K562 (cell line): ENCODE measurements around the gene TPSAB1. TPM values are rescaled to one million over a fixed set of nuclear protein-coding genes. Genes with fewer than 3 reads are reported as not detected.
A peak's percentile ranks its signal among the peaks of the same experiment; 100 is the strongest.

Experiments used
- ATF7 ChIP-seq: fragments of 450-650 bp; IDR thresholded peaks from 2 replicates; pipeline ENCODE4 v1.7.1; 2014; ENCODE audit warnings: mild to moderate bottlenecking, moderate library complexity
- COPS2 ChIP-seq: fragments of 450-650 bp; conservative IDR thresholded peaks from 2 replicates; pipeline ENCODE4 v1.6.1; 2016; ENCODE audit warnings: mild to moderate bottlenecking, moderate library complexity
- EGR1 ChIP-seq: fragments of 450-650 bp; conservative IDR thresholded peaks from 2 replicates; pipeline ENCODE4 v1.6.1; 2017; ENCODE audit warnings: mild to moderate bottlenecking
- NR2C2 ChIP-seq, 2 experiments: fragments of 200-800 bp in 1 of 2; sonication (Bioruptor generic) in 1 of 2; sonication (generic) in 1 of 2; formaldehyde crosslinking in 1 of 2; IDR thresholded peaks; 2 replicates each; pipeline versions ENCODE4 v1.6.1 to v1.8.0; 2016 to 2022; ENCODE audit warnings: mild to moderate bottlenecking in 1 of 2, missing compliant biosample characterization in 1 of 2, missing genetic modification characterization in 1 of 2, missing genetic modification reagents in 1 of 2
- PHF8 ChIP-seq: fragments of 200-600 bp; sonication (generic); IDR thresholded peaks from 2 replicates; pipeline ENCODE4 v1.6.1; 2012; ENCODE audit warnings: mixed run types, mild to moderate bottlenecking, inconsistent platforms, low read length, moderate library complexity, borderline replicate concordance
- ZBTB33 ChIP-seq: sonication (generic); formaldehyde crosslinking; IDR thresholded peaks from 2 replicates; pipeline ENCODE4 v1.8.1; 2023; ENCODE audit warnings: mild to moderate bottlenecking, missing genetic modification reagents
- ZFX ChIP-seq: sonication (generic); formaldehyde crosslinking; IDR thresholded peaks from 2 replicates; pipeline ENCODE4 v1.8.0; 2022; ENCODE audit warnings: mild to moderate bottlenecking, missing genetic modification reagents, moderate library complexity
- polyA plus RNA-seq, 8 experiments: library from polyadenylated mRNA; depleted of rRNA in 4 of 8; stranded (reverse) in 5 of 8; unstranded in 3 of 8; fragments of >200 nt; fragmentation: Nextera tagmentation in 2 of 8; fragmentation: Illumina TruSeq in 1 of 8; extraction: Ambion mirVana in 2 of 8; extraction: Trizol in 1 of 8; gene quantifications; 2 replicates each; pipeline versions ENCODE4 v1.2.1 to v1.2.3, GENCODE V29; 2011 to 2014; ENCODE audit warnings: inconsistent platforms in 1 of 8, missing spikeins in 1 of 8
- total RNA-seq, 7 experiments: library from RNA; depleted of rRNA in 6 of 7; stranded (reverse); fragments of >200 nt in 6 of 7; fragmentation: Illumina TruSeq in 2 of 7; extraction: Trizol in 2 of 7; gene quantifications; 2 replicates each; pipeline versions ENCODE4 v1.2.1 to v1.2.3, GENCODE V29; 2011 to 2021; ENCODE audit warnings: low replicate concordance in 1 of 7
- TF ChIP-seq, protein P1 (sequence below): fragments of 450-650 bp; IDR thresholded peaks from 2 replicates; pipeline ENCODE4 v1.6.1; 2016; ENCODE audit warnings: mild to moderate bottlenecking, moderate library complexity

Gene TPSAB1
- total and polyA plus RNA-seq, 9 of the 15 experiments (the other 6 are each of a cell fraction or from before 2014, with no cell fraction given), result not detected

DNA sequence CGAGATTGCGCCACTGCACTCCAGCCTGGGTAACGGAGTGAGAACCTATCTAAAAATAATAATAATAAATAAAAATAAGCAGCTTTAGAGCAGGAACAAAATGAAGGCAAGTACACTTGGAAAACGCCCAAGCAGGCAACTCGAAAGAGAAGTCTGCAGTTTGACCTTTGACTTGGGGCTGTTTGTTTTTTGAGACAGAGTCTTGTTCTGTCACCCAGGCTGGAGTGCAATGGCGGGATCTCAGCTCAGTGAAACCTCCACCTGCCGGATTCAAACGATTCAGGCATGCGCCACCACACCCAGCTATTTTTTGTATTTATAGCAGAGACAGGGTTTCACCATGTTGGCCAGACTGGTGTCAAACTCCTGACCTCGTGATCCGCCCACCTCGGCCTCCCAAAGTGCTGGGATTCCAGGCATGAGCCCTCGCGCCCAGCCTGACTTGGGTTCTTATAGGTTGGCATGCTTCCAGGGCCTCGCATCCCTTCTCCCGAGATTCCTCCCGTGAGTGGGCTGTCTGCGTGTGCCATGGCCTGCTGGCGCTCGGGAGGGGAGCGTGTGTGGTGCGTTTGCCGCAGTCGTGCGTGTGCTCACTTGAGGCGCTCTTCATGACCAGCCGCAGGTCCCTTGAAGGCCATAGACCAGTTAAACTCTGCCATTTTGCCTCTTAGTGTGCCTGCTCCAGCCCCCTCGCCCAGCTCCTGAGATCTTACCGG lies 50.5 kb downstream of the TPSAB1 start (continued):
- TF ChIP-seq ATF7 (no peak), EGR1 (peak; percentile 31; the same call in 1 of the 2 replicates), PHF8 (no peak), NR2C2 (CRISPR knock-in tag; IDR thresholded peaks at IDR 0.05) (peak; percentile 58; the same call in 1 of the 2 replicates), NR2C2 (tag; IDR thresholded peaks at IDR 0.05) (peak; percentile 79), ZBTB33 (peak; percentile 90), ZFX (CRISPR knock-in tag) (peak; percentile 42; the same call in 1 of the 2 replicates), COPS2 (no peak)
- TF ChIP-seq, protein P1, sequence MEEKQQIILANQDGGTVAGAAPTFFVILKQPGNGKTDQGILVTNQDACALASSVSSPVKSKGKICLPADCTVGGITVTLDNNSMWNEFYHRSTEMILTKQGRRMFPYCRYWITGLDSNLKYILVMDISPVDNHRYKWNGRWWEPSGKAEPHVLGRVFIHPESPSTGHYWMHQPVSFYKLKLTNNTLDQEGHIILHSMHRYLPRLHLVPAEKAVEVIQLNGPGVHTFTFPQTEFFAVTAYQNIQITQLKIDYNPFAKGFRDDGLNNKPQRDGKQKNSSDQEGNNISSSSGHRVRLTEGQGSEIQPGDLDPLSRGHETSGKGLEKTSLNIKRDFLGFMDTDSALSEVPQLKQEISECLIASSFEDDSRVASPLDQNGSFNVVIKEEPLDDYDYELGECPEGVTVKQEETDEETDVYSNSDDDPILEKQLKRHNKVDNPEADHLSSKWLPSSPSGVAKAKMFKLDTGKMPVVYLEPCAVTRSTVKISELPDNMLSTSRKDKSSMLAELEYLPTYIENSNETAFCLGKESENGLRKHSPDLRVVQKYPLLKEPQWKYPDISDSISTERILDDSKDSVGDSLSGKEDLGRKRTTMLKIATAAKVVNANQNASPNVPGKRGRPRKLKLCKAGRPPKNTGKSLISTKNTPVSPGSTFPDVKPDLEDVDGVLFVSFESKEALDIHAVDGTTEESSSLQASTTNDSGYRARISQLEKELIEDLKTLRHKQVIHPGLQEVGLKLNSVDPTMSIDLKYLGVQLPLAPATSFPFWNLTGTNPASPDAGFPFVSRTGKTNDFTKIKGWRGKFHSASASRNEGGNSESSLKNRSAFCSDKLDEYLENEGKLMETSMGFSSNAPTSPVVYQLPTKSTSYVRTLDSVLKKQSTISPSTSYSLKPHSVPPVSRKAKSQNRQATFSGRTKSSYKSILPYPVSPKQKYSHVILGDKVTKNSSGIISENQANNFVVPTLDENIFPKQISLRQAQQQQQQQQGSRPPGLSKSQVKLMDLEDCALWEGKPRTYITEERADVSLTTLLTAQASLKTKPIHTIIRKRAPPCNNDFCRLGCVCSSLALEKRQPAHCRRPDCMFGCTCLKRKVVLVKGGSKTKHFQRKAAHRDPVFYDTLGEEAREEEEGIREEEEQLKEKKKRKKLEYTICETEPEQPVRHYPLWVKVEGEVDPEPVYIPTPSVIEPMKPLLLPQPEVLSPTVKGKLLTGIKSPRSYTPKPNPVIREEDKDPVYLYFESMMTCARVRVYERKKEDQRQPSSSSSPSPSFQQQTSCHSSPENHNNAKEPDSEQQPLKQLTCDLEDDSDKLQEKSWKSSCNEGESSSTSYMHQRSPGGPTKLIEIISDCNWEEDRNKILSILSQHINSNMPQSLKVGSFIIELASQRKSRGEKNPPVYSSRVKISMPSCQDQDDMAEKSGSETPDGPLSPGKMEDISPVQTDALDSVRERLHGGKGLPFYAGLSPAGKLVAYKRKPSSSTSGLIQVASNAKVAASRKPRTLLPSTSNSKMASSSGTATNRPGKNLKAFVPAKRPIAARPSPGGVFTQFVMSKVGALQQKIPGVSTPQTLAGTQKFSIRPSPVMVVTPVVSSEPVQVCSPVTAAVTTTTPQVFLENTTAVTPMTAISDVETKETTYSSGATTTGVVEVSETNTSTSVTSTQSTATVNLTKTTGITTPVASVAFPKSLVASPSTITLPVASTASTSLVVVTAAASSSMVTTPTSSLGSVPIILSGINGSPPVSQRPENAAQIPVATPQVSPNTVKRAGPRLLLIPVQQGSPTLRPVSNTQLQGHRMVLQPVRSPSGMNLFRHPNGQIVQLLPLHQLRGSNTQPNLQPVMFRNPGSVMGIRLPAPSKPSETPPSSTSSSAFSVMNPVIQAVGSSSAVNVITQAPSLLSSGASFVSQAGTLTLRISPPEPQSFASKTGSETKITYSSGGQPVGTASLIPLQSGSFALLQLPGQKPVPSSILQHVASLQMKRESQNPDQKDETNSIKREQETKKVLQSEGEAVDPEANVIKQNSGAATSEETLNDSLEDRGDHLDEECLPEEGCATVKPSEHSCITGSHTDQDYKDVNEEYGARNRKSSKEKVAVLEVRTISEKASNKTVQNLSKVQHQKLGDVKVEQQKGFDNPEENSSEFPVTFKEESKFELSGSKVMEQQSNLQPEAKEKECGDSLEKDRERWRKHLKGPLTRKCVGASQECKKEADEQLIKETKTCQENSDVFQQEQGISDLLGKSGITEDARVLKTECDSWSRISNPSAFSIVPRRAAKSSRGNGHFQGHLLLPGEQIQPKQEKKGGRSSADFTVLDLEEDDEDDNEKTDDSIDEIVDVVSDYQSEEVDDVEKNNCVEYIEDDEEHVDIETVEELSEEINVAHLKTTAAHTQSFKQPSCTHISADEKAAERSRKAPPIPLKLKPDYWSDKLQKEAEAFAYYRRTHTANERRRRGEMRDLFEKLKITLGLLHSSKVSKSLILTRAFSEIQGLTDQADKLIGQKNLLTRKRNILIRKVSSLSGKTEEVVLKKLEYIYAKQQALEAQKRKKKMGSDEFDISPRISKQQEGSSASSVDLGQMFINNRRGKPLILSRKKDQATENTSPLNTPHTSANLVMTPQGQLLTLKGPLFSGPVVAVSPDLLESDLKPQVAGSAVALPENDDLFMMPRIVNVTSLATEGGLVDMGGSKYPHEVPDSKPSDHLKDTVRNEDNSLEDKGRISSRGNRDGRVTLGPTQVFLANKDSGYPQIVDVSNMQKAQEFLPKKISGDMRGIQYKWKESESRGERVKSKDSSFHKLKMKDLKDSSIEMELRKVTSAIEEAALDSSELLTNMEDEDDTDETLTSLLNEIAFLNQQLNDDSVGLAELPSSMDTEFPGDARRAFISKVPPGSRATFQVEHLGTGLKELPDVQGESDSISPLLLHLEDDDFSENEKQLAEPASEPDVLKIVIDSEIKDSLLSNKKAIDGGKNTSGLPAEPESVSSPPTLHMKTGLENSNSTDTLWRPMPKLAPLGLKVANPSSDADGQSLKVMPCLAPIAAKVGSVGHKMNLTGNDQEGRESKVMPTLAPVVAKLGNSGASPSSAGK, result peak; percentile 41; the same call in 1 of the 2 replicates
